Measurements from ENCODE around the gene SOX18.

DNA sequence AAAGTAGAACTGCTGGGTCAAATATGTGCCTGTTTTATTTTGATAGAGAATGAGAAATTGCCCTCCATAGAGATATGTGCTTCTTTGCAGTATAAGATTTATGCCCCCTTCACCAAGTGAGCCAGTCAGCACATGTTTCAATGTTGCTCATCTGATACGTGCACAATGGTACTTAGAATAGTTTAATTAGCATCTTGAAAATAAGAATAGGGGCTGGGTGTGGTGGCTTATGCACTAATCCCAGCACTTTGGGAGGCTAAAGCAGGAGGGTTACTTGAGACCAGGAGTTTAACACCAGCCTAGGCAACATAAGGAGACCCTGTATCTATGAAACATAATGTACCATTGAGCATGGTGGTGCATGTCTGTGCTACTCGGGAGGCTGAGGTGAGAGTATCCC, 33.8 kb downstream of the SOX18 start:
- TF ChIP-seq ARNTL (CRISPR knock-in tag; IDR thresholded peaks at IDR 0.05; ENCODE audit: borderline replicate concordance, low read depth), result no peak
- TF ChIP-seq, protein P1, sequence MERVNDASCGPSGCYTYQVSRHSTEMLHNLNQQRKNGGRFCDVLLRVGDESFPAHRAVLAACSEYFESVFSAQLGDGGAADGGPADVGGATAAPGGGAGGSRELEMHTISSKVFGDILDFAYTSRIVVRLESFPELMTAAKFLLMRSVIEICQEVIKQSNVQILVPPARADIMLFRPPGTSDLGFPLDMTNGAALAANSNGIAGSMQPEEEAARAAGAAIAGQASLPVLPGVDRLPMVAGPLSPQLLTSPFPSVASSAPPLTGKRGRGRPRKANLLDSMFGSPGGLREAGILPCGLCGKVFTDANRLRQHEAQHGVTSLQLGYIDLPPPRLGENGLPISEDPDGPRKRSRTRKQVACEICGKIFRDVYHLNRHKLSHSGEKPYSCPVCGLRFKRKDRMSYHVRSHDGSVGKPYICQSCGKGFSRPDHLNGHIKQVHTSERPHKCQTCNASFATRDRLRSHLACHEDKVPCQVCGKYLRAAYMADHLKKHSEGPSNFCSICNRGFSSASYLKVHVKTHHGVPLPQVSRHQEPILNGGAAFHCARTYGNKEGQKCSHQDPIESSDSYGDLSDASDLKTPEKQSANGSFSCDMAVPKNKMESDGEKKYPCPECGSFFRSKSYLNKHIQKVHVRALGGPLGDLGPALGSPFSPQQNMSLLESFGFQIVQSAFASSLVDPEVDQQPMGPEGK (CRISPR knock-in tag; IDR thresholded peaks at IDR 0.05; ENCODE audit: borderline replicate concordance), result no peak
- no peak for TF ChIP-seq ZFP30 (CRISPR knock-in tag; IDR thresholded peaks at IDR 0.05)
- no peak for TF ChIP-seq ZC3H10 (CRISPR knock-in tag; IDR thresholded peaks at IDR 0.05)
- no peak for TF ChIP-seq OSR1 (CRISPR knock-in tag; IDR thresholded peaks at IDR 0.05)
